IPS-NIHi7 (cell line): Measurements from ENCODE around the gene PIWIL4.
"Not testable (repeated sequence)": the region's sequence is repeated elsewhere in the genome, so short reads cannot be mapped to it uniquely, and the experiment has no call there.

Experiments used
- DNase-seq: peaks from one replicate; pipeline ENCODE4 v3.0.0; 2012; ENCODE audit warnings: mixed read lengths; ENCODE audit errors: extremely low spot score

The PIWIL4 gene

DNA sequence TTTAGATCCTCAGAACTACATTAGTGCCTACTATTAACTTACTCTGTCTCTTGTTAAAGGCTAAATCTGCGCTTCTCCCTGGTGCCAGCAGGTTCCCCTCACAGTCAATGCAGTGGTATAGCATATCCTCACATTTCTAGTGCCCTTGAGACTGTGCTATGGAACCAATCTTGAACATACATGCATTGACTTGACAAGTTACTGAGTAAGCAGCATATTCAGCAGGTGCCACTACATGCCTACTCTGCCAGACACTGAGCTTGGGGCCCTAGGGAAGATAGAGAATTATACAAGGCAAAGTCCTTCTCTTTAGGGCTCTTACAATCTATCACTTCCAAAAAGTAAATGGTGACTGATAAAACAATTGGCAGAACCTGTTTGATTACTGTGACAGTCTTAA lies 20.3 kb upstream of the PIWIL4 start:
- no peak for DNase-seq

DNA sequence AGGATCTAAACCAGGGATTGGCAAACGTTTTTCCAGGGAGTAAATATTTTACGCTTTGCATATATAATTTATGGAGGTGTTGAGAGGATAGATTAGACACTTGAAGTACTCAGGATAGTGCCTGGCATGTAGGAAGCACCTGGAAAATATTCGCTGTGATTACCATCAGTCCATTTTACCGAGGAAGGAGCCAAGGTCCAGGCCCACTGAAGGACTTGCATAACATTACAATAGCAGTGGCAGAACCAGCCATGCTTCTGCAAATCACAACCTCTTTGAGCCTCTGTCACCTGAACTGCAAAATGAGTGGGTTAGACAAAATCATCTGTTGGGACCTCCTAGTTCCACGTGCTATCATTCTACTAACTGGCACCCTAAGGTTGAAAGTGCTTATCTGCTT lies 18.0 kb upstream of the PIWIL4 start:
- DNase-seq, result no peak

DNA sequence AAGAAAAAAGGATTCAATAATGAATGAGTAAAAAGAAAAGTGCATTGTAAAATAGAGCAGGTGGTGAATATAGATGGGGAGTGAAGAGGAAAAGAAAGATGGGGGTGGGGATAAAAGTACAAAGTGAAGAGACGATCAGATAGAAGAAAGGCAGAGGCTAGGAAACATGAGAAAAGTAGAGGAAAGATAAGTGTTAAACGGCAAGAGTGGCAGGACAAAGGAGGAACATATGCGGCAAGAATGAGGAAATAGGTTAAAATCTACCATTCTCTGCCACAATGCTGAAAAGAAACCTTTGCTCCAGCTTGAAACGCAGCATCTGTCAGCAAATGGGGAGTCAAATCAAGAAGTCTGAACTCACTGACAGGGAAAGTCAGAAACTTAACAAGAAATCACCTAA lies 16.7 kb upstream of the PIWIL4 start:
- no peak for DNase-seq

DNA sequence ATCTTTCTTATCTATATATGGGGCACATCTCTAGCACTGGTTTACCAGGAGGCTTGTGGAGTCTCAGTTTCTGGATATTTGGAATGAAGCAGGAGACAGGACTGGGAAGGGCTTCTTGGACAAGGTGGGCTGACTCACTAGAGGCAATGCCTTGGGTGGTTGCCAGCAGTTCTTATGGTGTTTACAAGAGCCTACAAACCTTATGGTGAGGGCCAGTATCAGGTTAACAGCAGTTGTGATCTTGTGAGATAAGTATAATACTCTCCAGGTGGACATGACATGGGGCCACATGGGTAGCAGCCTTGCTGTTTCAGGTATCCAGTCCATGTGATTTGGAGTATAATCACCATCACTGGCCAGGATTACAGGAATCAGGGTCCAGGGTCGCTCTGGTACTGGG lies 13.2 kb upstream of the PIWIL4 start:
- no peak for DNase-seq

DNA sequence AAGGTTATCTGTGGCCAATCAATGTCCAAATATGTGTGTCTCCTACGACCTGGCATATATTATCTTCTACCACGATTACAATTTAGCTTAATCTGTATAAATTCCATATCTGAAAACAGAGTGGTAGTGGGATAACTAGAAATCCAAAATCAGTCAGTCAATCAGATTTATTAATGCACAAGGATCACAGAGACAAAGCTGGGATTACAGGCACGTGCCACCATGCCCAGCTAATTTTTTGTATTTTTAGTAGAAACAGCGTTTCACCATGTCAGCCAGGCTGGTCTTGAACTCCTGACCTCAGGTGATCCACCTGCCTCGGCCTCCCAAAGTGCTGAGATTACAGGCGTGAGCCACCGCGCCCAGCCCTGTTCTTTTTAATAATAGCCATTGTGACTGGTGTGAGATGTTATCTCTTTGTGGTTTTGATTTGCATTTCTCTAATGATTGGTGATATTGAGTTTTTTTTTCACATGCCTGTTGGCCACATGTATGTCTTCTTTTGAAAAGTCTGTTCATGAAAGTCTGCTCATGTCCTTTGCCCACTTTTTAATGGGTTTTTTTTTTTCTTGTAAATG lies 11.3 kb upstream of the PIWIL4 start:
- DNase-seq, result not testable (repeated sequence)

DNA sequence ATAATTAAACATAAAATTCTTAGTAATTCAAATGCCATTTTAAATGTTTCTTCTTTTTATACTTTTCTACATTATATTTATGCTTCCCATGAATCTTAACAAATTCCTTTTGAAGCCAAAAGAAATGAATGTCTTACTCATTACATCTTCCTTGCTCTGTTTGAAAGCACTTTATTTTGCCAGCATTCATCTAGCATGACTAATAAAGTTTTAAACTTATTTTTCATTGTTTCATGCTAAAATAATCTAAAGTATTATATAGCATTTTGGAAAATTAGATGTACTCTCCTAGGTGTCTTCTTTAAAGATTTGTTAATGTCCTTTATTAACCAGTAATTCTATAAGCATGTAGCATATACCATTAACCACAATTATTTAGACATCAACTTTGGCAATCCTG lies 9.7 kb upstream of the PIWIL4 start:
- no peak for DNase-seq

DNA sequence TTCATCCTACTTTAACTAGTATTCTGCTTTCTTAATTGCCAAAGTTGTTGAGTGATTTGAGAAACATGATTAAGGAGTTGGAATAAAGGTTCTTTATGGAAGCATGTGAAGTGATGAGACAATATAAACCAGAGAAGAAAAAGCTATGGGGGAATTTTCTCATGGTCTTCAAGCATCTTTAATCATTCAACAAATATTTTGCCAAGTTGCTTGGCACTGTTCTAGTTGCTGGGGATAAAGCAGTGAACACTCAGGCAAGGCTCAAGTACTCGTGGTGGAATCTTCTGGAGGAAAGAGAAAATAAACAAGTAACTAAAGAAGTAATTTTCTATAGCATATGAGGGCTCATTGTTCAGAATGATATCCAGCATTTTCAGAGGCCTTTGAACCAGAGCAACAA lies 9.2 kb upstream of the PIWIL4 start:
- DNase-seq, result no peak

DNA sequence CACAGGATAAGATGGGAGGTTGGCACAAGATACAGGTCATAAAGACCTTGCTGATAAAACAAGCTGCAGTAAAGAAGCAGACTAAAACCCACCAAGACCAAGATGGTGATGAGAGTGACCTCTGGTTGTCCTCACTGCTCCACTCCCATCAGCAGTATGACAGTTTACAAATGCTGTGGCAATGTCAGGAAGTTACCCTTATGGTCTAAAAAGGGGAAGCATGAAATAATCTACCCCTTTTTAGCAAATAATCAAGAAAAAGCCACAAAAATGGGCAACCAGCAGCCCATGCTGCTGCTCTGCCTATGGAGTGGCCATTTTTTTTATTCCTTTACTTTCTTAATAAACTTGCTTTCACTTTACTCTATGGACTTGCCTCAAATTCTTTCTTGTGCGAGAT lies 8.7 kb upstream of the PIWIL4 start:
- DNase-seq, result no peak

DNA sequence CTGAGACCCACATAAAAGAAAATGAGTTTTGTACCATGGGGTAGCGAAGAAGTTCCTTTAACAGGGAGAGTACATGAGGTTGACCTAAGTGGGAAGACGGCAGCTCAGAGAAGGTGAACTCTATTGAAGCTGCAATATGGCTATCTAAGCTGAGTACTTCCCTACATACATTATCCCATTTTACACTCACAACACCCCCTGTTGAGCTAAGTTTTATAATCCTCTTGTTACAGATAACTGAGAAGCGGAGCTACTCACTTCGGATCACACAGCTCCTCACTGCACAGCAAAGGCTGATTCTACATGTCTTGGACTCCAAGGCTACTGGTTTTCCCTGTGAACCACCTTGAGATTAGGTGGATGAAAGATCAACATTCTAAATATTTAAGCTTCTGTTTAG lies 8.2 kb upstream of the PIWIL4 start:
- no peak for DNase-seq

DNA sequence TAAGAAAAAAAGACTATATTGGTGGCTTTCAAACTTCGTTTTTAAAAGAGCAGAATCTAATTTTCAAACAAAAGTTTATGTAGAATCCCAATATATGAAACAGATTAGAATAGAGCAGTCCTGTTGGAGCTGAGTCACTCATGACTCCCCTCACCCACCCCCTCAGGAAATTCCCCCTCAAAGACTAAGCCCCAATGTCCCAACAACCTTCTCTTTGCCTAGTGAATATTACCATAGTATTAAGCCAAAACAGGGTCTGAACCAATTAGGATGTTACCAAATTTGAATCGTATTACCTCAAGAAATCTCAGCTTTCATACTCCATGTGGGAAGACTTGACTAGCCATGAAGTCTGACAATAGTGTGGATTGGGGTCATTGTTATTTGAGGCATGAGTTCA lies 7.8 kb upstream of the PIWIL4 start:
- no peak for DNase-seq

DNA sequence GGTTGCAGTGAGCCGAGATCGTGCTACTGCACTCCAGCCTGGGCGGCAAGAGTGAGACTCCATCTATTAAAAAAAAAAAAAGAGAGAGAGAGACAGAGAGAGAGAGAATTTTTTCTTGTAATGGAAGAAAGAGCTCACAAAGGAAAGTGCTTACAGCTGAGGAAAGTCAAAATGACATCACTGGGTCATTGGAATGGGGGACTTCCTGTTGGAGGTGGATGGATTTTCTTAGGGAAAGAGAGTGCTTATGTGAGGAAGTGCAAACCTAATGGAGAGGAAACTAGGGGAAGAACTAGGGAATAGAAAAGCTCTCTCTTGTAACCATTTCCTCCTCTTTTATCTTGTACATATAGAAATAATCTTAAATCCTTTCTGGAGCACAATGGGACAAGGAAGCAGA lies 6.3 kb upstream of the PIWIL4 start:
- DNase-seq, result no peak

DNA sequence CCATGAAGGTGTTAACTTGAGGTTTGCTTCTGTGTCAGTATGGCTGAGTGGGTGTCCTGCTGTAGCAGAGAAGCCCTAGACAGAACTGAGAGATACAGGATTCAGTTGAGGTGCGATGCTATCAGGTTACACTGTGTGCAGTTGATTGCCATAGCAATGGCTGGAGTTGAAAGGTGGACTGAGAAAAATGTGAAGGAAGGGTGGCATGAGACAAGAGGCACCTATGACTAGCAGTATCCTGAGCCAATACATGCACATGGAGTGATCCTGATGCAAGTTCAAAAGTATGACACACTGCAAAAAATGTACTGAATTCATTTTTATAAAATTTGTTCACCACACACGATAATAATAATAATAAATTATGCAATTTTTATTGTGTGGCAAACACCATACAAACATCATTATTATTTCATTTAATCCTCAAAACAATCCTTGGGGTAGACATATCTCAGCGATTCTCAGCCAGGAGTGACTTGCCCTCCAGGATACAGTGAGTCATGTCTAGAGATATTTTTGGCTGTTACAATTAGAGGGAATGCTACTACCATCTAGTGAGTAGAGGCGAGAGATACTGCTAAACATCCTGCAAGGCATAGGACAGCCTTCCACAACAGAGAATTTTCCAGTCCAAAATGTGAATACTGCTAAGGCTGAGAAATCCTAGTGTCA lies 3.9 kb upstream of the PIWIL4 start:
- no peak for DNase-seq

DNA sequence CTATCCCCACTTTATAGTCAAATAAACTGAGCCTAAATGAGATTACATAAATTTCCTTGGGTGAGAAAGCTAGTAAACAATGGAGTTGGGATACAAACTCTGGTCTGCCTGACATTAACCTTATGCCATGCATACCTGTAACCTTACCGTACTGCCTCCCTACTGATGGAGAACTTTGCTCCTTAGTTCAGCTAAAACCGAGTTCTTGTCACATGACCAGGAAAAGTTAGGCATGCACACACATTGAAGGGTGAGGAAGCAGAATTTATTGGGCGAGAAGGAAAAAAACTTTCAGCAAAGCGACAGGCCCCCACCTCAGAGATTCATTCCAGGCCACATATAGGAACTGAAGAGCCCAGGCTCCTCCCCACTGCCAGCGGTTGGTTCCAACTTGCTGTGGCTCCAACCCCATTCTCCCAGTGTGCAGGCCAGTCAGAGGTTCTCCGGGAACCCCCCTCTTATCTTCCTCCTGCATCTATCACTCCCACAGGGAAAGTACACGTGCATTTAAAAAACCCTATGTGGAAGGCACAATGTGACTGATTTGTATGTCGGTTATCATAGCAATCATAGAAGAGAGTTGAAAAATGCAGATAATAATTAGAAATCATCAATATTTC lies 3.2 kb upstream of the PIWIL4 start:
- DNase-seq, result no peak

DNA sequence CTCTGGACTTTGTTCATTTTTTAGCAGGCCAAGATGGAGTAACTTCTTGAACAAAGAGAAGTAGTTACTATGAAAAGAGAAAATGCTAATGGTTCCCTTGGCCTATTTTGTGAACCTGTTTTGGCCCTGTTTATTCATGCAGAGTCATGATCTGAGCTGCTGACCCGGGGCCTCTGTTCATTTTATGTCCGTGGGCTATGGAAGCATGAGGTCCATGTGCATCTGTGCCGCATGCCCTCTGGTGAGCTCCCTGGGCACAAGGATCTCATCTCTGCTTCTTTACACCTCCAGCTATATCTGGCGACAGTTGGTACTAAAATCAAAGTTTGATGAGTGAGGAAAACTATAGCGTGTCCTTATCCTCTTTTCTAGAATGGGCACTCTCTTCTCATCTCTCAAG lies 1.0 kb downstream of the PIWIL4 start:
- DNase-seq, result no peak

DNA sequence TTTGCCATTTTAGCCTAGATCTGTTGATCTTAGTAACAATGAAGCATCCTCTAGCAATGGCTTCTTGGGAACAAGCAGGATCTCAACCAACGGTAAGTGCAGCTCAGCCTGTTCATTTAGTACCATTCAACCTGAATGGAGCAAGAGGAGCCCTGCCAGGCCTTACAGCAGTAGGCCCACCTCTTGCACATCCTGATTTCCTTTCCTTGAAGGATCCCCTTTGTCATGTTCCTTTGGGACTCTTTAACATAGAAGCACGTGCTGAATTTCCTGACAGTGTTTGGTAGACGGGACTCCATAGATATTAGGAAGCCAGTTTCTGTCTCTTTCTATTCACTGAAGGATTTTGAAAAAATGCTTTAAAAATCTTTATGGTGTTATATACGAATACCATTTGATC lies 1.5 kb downstream of the PIWIL4 start:
- DNase-seq, result no peak

DNA sequence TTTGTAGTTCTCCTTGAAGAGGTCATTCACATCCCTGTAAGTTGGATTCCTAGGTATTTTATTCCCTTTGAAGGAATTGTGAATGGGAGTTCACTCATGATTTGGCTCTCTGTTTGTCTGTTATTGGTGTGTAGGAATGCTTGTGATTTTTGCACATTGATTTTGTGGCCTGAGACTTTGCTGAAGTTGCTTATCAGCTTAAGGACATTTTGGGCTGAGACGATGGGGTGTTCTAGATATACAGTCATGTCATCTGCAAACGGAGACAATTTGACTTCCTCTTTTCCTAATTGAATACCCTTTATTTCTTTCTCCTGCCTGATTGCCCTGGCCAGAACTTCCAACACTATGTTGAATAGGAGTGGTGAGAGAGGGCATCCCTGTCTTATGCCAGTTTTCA lies 5.8 kb downstream of the PIWIL4 start:
- DNase-seq, result not testable (repeated sequence)

DNA sequence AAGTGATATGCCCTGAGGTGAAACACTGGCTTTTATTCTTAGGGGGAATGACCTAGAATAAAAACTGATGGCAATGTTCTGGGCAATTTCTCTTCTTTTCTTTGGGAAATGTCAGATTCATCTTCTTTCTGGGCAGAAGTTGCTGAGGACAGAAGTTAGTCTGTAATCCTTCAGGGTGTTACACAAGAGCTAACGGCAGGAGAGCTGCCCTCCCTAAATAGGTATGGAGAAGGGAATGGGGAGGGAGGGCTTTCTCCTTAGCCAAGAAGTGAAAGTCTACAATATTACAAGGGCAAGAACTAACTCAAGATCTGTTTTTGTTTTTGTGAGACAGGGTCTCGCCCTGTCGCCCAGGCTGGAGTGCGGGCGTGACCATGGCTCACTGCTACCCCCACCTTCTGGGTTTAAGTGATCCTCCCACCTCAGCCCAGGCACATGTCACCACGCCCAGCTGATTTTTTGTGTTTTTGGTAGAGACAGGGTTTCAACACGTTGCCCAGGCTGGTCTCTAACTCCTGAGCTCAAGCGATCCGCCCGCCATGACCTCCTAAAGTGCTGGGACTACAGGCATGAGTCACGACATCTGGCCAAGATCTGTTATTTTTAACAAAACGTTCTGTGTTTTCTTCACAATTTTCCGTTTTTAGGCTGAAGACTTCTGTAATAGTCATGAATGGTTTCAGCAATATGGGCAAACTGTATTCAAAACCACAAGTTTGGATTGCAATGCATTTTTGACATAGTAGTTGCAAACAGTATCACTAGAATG lies 7.2 kb downstream of the PIWIL4 start:
- DNase-seq, result no peak

DNA sequence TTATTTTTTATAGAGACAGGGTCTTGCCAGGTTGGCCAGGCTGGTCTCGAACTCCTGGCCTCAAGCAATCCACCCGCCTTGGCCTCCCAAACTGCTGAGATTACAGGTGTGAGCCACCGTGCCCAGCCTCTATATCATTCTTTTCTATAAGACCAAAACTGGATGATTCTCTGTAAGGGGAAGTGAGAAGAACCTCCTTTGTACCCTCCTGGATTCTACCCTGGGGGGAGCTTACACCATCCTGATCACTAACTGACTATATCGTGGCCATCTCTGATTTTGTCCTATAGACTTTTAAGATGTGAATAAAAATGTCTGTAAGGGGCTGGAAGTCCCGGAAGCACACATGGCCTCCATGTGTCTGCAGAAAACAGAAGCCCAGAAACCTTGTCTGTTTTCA lies 9.1 kb downstream of the PIWIL4 start:
- no peak for DNase-seq

DNA sequence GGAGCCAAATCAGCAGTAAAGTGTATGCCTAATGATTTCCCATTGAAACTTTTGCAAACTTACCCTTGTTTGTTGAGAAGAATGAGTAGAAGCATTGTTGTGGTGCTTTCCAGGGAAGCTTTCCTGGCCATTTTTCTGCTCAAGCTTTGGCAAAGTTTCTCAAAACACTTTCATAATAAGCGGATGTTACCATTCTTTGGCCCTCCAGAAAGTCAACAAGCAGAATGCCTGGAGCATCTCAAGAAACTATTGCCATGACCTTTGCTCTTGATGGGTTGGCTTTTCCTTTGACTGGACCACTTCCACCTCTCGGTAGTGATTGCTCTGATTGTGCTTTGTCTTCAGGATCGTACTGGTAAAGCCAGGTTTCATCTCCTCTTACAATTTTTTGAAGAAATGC lies 10.7 kb downstream of the PIWIL4 start:
- DNase-seq, result no peak

DNA sequence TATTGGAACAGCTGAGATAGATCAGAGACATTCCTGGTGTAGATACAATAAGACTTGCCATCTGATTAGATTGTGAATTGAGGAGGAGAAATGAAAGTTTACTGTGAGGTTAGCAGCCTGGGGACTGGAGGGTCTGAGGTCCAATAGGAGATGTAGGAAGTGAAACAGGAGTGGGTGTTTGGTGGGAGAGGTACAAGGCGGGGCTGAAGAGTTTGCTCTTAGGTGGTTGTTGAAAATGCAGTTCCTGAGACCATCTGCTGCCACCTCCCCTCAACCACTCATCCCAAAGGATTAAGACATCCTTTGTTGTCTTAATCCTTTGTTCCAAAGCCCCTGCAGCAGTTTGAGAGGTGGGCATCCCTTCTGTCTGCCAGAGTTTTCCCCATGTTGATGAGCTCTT lies 14.8 kb downstream of the PIWIL4 start:
- no peak for DNase-seq

DNA sequence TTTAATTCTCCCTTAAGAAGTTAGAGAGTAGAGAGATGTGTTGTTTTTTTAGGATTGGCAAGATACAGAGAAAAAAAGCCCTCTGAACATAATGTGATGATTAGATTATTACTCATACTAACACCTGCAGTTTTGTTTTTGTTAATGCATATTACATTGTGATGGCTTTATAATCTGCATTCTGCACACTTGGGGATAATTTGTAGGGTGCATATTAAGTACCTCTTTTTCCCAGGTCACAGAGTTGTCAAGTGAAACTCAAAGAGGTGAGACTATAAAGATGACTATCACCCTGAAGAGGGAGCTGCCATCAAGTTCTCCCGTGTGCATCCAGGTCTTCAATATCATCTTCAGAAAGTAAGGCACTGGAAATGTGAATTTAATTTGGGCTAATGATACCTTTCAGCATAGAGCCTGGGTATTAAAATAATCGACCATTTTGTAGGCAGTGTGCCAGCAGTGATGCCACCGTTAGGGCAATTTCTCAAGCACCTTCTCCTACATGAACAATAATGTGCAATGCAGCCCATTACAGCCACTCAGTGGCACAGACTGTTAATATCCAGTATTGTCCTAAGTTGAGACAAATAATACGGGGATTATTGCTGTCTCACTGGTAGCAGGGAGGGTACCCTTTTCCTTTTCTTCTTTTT lies 16.2 kb downstream of the PIWIL4 start:
- DNase-seq, result no peak

DNA sequence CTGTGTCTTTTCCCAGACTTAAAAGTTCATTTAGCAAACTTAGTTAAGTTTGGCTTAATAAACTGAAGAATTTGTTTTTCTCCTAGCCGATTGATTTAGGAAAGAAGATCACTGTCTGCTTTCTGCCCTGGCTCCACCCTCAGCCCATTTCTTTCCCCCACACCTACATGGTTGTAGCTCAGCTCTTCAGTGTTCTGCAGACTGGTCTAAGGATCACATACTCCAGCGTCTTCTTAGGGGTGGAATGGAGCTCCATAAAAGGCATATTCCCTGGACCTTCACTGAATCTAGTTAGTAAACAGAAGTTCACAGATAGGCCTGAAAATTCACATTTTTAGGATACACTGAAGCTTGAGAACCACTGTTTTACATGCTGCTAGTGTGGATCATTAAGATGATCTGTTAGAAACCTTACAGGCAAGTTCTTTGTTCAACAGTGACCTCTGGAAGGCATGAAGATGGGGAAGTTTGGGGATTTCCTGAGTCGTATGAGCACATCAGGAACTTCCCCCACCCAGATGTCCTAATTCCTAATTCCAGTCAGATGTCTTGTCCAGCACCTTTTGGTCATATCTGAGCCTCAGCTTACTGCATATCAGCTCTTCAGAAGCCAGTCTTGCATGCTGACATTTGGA lies 16.8 kb downstream of the PIWIL4 start:
- no peak for DNase-seq
